ENCODE results near the gene DUSP5.

DUSP5 gene

DNA sequence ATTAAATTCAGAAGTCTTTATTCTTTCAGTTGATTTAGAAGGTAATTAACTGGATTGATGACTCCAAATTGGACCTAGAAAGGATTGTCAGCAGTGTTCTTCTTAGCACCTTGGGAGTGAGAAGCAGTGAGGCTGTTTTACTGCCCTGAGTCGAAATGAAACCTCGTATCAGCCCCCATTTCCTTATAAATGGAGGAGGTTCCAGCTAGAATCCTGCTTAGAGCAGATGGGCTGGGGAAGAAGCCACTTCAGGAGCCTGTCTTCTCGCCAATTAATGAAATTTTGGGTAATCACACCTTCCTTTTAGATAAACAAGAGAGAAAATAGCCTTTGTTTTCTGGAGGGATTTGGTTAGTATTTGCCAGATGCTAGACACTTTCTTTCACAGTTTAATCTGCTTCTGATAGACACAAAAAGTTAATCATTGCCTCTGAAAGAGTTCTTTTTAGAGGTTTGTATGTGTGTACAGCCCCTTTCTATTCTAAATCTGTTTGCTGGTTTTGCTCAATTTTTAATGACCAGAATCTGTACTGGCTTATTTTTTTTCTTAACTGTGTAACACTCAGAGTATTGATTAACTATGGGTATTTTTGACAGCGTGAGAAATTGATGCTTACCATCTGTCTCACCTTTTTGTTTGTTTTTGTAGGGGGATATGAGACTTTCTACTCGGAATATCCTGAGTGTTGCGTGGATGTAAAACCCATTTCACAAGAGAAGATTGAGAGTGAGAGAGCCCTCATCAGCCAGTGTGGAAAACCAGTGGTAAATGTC, 4.6 kb downstream of the DUSP5 start:
- no peak for DNase-seq

DNA sequence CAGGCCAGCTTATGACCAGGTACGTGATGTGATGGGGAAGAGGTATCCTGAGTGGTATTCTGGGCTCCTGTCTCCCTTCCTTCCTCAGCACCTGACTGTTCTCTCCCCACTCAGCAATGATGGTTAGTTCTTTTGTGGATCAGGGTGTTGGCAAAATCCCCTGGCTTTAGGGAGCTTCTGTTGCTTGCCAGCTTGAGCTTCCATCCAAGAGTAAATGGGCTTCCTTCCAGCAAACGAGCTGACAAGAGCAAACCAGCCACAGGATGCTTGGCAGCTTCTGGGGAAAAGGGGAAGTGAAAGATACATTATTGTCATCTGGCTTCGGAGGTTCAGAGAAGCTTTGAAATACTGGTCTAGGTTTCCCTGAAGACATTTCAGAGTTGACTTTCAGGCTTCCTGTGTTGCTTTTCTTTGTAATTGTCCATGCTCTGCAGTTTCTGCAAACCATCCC, 5.2 kb downstream of the DUSP5 start:
- DNase-seq = no peak

DNA sequence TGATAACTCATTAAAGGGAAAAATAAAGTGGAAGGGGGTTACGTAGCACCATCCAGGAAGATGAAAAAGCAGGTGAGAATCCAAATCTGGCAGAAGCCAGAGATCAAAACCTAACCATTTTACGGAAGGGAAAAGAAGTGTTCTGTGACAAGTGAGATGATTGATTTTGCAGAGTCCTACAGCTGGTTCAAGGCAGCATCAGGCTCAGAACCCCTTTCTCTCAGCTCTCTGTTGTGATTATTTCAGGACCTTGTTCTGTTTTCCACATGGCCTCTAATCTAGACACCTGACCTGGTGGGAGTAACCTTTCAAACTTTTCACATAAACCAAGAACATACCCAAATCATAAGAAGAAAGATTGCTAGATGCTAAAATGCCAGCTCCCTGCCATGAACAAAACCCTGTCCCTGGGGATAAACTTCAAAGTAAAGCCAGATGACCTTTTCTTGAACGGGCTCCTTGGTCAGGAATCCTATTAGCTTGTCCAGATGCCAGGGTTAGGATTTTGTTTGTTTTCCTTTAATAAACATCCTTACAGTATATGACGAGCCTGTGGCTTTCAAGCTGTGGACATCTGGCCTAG, 5.9 kb downstream of the DUSP5 start:
- no peak for DNase-seq

DNA sequence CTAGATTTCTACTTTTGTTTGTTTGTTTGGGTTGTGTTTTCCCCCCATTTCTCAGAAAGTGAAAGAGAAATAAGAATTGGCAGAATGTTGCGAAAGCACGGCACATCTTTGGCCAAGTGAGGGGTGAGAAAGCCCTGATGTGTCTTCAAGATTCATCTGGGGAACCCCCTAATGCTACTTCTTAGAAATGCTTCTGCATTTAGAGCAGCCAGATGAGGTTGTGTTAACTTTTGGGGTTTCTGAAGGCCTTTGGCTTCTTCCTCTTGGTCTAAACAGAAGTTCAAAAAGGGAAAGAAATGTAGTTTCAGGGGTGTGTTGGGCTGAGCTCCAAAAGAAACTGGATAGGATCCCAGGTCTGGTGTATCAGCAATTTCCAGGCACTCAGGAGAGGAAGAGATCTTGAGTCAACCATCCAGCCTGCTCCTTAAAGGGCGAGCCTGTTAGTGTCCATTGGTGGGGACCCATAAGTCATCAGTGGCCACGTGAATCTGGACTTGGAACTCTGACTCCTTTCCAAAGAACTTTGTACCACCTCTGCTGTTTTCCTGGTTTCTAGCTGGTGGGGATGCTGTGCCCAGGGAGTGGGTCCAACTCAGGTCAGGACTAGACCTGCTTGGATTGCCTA, 6.5 kb downstream of the DUSP5 start:
- DNase-seq = no peak

DNA sequence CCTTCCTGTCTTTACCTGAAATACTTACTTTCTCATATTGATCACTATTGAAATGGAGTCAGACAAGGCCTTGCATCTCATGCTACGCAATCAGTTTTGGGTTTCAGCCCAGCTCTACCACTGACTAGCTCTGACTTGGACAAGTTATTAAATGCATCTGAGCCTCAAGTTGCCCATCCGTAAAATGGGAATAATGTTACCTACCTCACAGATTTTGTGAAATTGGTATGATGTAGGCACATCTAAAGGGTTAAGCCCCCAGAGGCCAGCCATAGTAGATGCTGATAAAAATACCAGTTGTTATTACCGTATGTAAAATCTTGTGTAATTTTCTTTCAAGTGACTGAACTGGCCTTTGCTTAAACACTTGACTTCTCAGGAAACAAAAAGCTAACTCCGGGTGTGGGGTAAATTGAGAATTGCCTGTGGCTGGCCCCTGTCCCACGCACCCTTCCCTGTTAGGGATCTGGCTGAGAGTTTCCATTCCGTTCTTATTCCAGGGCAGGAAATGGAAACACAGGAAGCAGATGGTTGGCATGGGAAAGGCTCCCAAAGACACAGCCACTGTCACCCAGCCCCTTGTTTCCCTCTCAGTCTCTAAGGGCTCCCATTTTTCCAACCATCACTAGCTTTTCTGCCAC, 7.5 kb downstream of the DUSP5 start:
- DNase-seq = no peak

DNA sequence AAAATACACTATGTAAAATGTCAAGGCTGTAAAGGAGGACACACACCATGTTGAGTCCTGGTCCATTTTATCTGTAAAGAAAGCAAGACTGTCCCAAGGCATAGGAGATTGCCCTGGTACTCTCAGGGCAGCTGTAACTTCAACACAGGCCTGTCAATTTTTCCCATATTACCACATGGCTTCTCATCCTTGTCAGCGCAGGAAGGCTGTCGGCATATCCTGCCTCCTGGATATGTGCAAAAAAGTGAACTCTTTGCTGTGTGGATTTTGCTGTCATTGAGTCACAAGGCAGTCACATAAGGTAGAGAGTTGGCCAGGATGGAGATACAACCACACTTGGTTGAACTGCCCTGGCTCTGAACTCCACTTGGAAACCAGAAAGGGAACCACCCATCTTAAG, 8.7 kb downstream of the DUSP5 start:
- no peak for DNase-seq

DNA sequence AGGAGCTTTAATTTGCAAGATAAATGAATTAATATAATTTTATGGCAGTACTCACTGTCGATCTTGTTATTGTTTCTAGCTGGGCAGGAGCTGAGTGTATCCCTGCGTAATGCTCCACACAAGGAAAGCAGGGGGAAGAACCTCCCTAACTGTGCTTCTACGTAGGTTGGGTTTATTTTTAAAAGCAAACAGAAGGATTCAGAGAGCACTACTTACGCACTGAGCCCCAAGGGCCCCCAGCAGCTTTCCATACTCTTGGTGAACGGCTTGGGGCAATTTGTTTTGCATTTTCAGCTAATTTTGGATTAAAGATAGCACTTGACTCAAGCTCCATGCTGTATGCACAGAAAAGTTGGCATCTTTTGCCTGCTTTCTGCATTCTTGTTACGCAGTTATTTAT, 9.6 kb downstream of the DUSP5 start:
- DNase-seq = no peak

DNA sequence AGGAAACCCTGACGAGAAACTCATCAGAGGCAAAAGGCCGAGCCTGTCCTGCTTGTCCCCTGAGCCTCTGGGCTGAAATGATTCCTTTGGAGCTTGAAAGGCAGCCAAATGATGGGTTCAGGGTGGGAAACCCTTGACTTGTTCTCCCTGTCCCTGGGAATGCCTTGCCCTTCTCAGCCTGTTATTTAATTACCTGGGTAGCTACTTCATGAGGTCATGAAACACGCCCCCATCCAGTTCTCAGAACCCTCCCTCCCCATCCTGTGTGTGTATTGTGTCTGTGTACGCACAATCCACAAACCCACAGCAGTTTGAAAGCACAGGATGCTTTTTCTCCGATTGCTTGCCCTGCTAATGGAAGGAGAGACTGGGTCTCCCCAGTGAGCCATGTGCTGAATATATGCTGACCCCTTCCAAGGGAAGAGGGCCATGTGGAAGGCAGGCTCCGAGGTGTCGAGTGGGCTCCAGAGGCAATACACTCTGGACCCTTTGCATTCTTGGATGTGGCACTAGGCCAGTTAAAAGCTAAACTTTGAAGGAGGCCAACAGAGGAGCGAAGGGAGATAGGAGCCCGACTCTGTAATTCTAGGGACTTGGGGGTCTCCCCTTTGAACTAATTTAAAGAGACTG, 10.6 kb downstream of the DUSP5 start:
- DNase-seq = no peak

DNA sequence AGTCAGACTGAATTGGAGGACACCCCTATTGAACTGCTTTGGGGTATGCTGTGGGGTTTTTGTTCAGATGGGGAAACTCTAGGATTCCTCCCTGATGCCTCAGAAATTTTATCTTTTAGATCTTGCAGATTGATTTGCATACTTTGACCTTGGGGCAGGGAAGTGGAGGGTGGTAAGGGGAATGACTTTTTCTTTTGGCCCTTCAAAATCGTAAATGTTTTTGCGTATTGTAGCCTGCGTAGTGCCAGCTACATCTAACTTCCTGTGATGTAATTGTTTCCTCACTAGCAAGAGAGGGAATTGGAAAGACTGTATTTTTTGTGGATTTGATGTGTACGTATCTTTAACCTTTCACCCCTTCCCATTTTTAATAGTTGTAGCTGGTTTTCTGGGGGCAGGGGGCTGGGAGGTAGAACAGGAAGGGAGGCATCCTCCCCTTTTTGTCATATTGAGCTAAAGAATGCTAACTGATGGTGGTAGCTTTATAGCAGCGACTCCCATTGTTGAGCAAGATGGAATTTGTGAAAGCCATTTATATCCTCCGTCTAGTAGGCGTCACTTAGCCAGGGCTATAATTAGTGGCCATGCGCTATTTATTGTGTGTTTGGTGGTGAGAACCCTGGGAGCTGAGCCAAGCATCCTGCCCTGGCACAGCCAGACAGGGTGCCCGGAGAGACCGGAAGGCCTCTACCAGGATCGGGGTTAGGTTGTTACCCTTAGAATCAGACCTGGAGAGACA, 11.3 kb downstream of the DUSP5 start:
- DNase-seq = no peak

DNA sequence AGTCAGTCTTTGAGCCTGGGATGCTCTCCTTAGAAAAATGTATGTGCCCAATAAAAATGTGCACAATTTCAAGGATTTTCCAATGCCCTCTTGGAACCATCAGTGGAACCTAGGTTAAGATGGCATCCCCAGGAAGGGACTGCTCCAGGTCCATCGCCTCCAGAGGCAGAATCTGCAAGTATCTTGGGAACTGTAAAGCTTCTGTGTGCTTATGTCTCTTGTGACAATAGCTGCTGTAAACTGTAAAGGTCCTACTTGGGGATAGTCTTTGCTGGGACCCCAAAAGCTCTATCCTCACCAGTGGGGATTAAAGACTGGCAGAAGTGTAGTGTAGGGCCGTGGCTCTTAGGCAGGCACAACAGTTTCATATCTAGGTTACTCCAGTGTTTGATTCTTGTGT, 11.9 kb downstream of the DUSP5 start:
- no peak for DNase-seq

DNA sequence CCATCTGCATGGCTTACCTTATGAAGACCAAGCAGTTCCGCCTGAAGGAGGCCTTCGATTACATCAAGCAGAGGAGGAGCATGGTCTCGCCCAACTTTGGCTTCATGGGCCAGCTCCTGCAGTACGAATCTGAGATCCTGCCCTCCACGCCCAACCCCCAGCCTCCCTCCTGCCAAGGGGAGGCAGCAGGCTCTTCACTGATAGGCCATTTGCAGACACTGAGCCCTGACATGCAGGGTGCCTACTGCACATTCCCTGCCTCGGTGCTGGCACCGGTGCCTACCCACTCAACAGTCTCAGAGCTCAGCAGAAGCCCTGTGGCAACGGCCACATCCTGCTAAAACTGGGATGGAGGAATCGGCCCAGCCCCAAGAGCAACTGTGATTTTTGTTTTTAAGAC, 12.4 kb downstream of the DUSP5 start:
- DNase-seq = no peak

DNA sequence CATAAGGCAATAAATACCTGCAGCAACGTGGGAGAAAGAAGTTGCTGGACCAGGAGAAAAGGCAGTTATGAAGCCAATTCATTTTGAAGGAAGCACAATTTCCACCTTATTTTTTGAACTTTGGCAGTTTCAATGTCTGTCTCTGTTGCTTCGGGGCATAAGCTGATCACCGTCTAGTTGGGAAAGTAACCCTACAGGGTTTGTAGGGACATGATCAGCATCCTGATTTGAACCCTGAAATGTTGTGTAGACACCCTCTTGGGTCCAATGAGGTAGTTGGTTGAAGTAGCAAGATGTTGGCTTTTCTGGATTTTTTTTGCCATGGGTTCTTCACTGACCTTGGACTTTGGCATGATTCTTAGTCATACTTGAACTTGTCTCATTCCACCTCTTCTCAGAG, 13.0 kb downstream of the DUSP5 start:
- no peak for DNase-seq

DNA sequence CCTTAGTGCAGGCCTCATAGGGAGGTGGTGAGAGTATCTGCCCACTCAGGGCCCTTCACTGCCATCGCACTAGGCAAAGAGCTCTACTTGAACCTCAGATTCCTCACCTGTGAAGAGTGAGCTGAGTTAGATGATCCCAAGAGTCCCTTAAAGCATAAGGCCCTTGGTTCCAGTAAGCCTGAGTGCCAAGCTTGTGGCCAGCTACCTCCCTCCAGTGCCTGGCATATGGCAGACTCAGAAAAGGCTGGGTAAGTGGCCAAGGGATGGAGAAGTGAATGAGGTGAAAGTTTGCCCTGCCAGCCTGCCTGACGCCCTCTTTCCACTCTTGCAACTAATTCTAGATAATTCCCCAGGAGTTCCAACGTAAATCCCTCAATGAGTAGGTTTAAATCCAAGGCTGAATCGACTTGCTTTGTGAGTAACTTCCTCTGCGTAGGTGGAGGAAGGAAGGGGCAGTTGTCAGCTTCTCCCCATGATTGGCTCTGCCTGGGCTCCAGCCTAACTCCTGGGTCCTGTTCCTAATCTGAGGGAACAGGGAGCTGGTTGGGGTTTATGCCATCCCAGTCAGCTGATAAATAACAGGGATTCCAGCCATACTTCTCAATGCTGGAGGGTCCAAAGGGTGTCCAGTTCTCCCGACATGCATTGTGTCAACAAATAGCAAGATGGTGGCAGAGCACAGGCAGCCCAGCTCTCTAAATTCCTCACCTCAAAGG, 14.2 kb downstream of the DUSP5 start:
- no peak for DNase-seq

DNA sequence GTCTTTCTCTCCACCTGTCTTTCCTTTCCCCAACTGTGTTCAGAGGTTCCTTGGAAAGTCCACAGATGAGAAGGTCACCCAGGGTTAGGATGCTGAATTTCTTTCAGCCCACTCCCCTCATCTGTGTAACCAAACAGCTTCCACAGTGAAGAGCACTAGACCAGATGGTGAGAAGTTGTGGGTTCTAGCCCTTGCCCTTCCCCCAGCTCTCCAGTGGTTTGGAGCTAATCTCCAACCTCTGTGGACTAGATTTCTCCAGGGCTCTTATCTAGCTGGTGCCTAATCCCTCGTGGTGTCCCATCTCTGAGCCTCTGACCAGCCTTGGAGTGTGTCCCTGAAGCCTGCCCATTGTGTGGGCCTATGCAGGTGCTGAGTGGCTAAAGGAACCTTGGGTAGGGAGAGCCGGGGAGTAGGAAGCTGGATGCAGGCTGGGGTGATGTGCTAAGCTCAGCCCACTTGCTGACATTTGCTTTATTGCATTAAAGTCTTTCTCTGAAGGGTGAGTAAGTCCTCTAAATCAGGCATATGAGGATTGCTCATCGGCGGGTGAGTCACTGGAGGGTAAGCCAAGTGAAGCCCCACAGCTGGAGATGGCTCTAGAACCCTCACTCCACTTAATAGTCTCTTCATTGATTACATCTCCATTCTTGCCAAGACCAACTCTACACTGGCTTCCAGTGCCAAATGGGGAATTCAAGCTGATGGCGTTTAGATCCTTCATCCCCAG, 14.9 kb downstream of the DUSP5 start:
- DNase-seq = no peak

DNA sequence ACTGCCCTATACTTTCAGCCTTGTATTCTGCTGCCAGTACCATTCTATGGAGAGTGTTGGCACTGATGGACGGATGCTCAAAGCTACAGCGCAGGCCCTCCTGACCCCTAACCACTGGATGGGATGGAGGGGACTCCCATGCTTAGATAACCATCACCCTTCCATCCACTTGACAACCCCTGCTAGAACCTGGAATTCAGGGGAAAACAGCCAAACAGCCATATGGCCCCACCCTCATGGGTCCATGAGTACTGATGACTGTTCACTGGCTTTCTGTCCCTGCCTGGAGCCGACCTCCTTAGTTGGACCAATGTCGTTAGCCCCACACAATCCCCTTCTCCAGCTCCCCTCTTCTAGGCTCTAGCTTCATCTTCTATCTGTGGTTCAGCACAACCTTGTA, 16.2 kb downstream of the DUSP5 start:
- no peak for DNase-seq

DNA sequence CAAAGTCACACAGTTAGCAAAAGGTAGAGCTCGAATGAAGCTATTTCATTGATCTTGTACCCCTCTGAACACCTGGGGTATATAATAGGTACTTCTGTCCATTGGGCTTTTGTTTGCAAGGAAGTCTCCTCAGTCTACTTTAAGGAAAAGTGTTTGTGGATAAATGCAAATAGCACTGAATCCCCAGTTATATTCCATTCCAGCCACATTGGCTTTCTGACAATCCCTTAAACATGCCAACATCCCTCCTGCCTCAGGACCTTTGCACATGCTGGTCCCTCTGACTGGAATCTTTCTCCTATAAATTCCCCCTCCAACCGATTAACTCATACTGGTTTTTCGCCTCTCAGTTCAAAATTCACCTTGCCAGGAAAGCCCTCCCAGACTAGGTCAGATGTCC, 17.1 kb downstream of the DUSP5 start:
- no peak for DNase-seq

DNA sequence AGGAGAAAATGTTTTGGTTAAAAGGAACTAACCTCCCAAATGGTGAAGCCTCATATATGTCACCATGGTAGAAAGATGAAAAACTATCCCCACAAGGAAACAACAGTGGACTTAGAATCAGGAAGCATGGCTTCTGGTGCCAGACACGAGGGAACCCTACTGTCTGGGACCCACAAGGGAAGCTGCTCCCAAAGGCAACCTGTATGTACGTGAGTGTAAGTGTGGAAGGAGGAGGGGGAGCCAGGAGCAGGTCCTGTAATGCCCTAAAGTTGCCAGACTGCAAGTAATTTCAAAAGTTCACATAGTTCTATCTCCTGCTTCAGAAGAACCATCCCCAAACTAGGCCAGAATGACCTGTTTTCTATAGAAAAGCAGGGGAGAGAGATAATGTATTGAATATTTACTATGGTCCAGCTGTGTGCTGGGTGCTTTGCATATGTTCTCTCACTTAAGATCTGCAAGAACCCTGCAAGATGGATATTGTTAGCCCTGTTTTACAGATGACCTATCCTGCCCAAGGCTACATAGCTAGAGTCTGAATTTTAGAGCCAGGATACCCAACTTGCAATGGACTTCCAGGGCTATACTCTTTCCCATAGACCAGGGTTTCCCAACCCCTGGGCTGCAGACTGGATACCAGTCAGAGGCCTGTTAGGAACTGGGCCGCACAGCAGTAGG, 19.2 kb downstream of the DUSP5 start:
- no peak for DNase-seq

DNA sequence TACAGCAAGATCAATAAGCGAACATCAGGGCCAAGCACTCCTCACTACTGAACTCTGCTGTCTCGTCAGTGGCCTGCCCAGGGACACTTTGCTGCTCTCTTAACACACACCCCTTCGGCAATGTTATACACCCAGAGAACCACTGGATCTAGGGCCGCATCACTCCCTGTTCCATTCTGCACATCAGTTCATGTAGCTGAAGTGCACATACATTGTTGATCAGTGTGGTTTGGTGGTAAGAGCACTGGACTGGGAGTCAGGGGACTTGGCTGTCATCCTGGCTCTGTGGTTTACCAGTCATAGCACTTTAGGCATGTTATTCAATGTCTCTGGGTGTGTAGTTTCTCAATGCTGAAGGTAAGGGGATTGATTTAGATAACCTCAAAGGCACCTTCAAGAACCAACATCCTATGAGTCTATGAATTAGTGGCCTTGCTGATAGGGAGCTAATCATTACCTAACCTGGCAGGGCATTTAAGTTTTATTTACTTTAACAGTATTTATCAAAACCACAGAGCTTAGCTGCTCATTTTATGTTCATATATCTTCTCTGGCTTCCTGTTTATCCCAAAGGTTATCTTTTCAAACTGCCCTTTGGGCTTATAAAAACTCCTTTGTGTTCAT, 24.8 kb downstream of the DUSP5 start:
- no peak for DNase-seq

DNA sequence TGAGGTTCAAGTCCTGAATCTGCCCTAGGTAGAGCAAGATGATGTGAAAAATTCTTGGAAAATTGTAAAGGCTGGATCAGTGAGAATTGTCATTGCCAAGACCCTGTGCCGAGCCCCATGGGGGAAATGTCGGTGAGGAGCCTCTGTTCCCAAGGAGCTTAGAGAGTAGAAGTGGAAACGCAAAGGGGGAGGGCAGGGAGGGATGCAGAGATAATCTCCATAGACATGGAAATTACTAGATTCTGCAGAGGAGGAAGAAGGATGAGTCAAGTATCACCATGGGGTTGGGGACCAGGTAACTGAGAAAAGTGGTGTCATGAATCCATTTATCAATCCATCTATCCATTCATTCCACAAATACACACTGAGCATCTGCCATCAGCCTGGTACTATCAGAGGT, 26.0 kb downstream of the DUSP5 start:
- DNase-seq = no peak

DNA sequence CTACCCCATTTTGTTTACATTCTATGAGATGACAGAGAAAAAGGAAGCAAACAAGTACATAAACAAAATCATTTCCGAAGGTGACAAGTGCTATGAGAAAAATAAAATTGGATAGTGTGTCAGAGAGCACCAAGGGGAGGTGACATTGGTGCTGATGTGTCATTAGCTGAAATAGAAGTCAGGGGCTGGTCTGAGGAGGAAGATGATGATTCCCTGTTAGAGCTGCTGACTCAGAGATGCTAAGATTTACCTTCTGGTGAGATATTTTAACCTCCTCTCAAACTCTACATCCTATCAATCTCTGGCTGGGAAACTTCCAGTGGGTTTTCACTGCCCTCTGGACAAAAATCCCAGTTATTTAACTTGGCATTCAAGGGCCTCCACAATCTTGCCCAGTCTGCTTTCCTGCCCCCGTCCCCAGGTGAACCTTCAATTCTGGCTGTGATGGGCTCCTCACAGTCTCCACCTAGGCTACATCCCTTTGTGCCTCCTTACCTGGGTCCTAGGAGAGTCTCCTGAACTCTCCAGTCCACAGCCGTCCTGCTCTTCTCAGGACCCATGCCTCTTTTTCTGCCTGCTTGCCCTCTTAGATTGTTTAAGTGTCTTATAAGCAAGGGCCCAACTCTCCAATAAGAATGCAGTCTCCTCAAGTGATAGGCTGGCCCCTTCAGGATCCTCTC, 26.6 kb downstream of the DUSP5 start:
- DNase-seq = no peak

Measured in NCI-H2171 (cell line).